ENCODE measurements around the gene NAA35. TPM values are rescaled to one million over a fixed set of nuclear protein-coding genes. Genes with fewer than 3 reads are reported as not detected.

NAA35 gene
- total and polyA plus RNA-seq, 2 donors (not counting 3 experiments of a cell fraction or from before 2014, with no cell fraction given): 7.9 to 22.5 TPM

- TF ChIP-seq GATA2 (IDR thresholded peaks at IDR 0.05; ENCODE audit: insufficient read depth, insufficient read length, low read depth, low read length) (no peak), MYC (IDR thresholded peaks at IDR 0.05; ENCODE audit: low read depth, low read length) (no peak)
- Histone ChIP-seq H3K4me3 (replicated peaks in 1 of 3; ENCODE audit: insufficient read depth in 1 of 3, low read depth in 1 of 3, low read length in 3 of 3) (no peak overlapping the region), H3K9me3 (replicated peaks; ENCODE audit: control insufficient read depth, insufficient read depth, low read length) (no peaks in the 10 kb centered on the region), H3K79me2 (ENCODE audit: control insufficient read depth, insufficient read depth, low read length) (no peaks in the 10 kb centered on the region), H3K36me3 (ENCODE audit: control insufficient read depth in 2 of 2, extremely low read depth in 1 of 2, insufficient read depth in 2 of 2, low read length in 2 of 2) (no peaks in the 10 kb centered on the region), H3K4me2 (ENCODE audit: insufficient read depth, low read length) (no peak overlapping the region), H4K20me1 (replicated peaks; ENCODE audit: control insufficient read depth, extremely low read depth, insufficient read depth, low read length) (no peaks in the 10 kb centered on the region), H2AFZ (ENCODE audit: low read depth, low read length) (no peak overlapping the region), H3K9ac (replicated peaks; ENCODE audit: extremely low read depth, insufficient read depth, low read length) (no peak overlapping the region), H3K4me1 (ENCODE audit: control insufficient read depth, extremely low read depth, insufficient read depth, low read length) (no peaks in the 10 kb centered on the region), H3K9me1 (replicated peaks; ENCODE audit: control insufficient read depth, extremely low read depth, insufficient read depth, low read length) (no peaks in the 10 kb centered on the region), H3K27me3 (ENCODE audit: control insufficient read depth in 2 of 2, insufficient read depth in 2 of 2, low read length in 2 of 2) (no peaks in the 10 kb centered on the region), H3K27ac (ENCODE audit: insufficient read depth, low read depth, low read length) (no peak overlapping the region)
- intact Hi-C loops (cut with micrococcal nuclease) (no loop called here), dilution Hi-C loops (cut with MboI; ENCODE audit: extremely low pct_ligation_motif_present, low sequenced_read_pairs) (no loop called here)
- BruUV-seq (replicated peaks): no TSS peak
- DNase-seq (ENCODE audit: low read depth, low spot score): no peak
- no peak for FAIRE-seq
- CTCF ChIA-PET: no interaction called here
- POLR2A ChIA-PET: no interaction called here
Measured at GRCh38 chr9:86045654-86046053, 104.7 kb downstream of the NAA35 start.

- no peak overlapping the region for H3K9ac ChIP-seq (replicated peaks; ENCODE audit: extremely low read depth, insufficient read depth, low read length)
- ChIA-PET POLR2A (no interaction called here), CTCF (interaction anchor here (0.6 kb wide), 1 partner anchor 11 kb away, joined by 3 read pairs; no protein-coding TSS in a partner anchor)
- dilution Hi-C loops (cut with MboI; ENCODE audit: extremely low pct_ligation_motif_present, low sequenced_read_pairs) (no loop called here), intact Hi-C loops (cut with micrococcal nuclease) (no loop called here)
- no peaks in the 10 kb centered on the region for H4K20me1 ChIP-seq (replicated peaks; ENCODE audit: control insufficient read depth, extremely low read depth, insufficient read depth, low read length)
- H3K4me1 ChIP-seq (ENCODE audit: control insufficient read depth, extremely low read depth, insufficient read depth, low read length): no peaks in the 10 kb centered on the region
- H3K79me2 ChIP-seq (ENCODE audit: control insufficient read depth, insufficient read depth, low read length): no peaks in the 10 kb centered on the region
- H3K4me2 ChIP-seq (ENCODE audit: insufficient read depth, low read length): no peak overlapping the region
- FAIRE-seq (no peak), DNase-seq (ENCODE audit: low read depth, low spot score) (no peak)
- no peak overlapping the region for H3K27ac ChIP-seq (ENCODE audit: insufficient read depth, low read depth, low read length)
- TF ChIP-seq FOS (IDR thresholded peaks at IDR 0.05; ENCODE audit: borderline replicate concordance, insufficient read depth, low read length) (no peak), GATA2 (IDR thresholded peaks at IDR 0.05; ENCODE audit: insufficient read depth, insufficient read length, low read depth, low read length) (no peak), MAX (IDR thresholded peaks at IDR 0.05; ENCODE audit: insufficient read depth, insufficient read length) (no peak)
- no TSS peak for BruUV-seq (replicated peaks)
- H3K27me3 ChIP-seq (ENCODE audit: control insufficient read depth in 2 of 2, insufficient read depth in 2 of 2, low read length in 2 of 2): no peaks in the 10 kb centered on the region
- no peak overlapping the region for H2AFZ ChIP-seq (ENCODE audit: low read depth, low read length)
- H3K9me3 ChIP-seq (replicated peaks; ENCODE audit: control insufficient read depth, insufficient read depth, low read length): no peaks in the 10 kb centered on the region
- no peaks in the 10 kb centered on the region for H3K36me3 ChIP-seq (ENCODE audit: control insufficient read depth in 2 of 2, extremely low read depth in 1 of 2, insufficient read depth in 2 of 2, low read length in 2 of 2)
- H3K9me1 ChIP-seq (replicated peaks; ENCODE audit: control insufficient read depth, extremely low read depth, insufficient read depth, low read length): no peaks in the 10 kb centered on the region
- no peak overlapping the region for H3K4me3 ChIP-seq (replicated peaks in 1 of 3; ENCODE audit: insufficient read depth in 1 of 3, low read depth in 1 of 3, low read length in 3 of 3)
Measured at GRCh38 chr9:86046071-86046636, 105.2 kb downstream of the NAA35 start.
